ENCODE results near the gene TIGD6.

TIGD6 gene

DNA sequence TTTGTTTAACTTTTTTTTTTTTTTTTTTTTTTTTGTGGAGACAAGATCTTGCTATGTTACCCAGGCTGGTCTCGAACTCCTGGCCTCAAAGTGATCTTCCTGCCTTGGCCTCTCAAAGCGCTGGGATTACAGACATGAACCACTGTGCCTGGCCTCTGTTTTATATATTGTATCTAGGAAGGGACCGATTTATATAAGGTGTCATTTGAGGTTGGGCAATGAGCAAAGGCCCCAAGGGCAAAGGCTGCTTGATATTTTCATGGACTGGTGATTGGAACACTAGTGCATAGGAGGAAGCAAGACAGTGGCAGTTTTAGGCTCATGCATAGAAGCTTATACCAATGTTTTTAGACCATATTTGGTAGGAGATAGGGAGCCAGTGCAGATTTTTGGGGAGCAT is 36.7 kb downstream of the TIGD6 start:
- Histone ChIP-seq H3K36me3 (ENCODE audit: control insufficient read depth, low read length) (no peaks in the 10 kb centered on the region), H3K4me1 (ENCODE audit: control insufficient read depth, low read length) (peaks cover 24% of the 10 kb centered on the region), H3K9me3 (ENCODE audit: control insufficient read depth, insufficient read depth, low read length) (no peaks in the 10 kb centered on the region), H3K4me3 (ENCODE audit: low read length) (no peak overlapping the region), H3K27ac (ENCODE audit: low read depth, low read length) (no peak overlapping the region), H3F3A (ENCODE audit: control insufficient read depth, insufficient read depth) (peaks cover 5% of the 10 kb centered on the region; the same call in 1 of the 2 replicates), H3K27me3 (ENCODE audit: control insufficient read depth, low read length) (no peaks in the 10 kb centered on the region), H4K20me1 (ENCODE audit: control insufficient read depth, insufficient read depth, low read depth, low read length) (no peaks in the 10 kb centered on the region), H3K4me2 (ENCODE audit: low read length) (no peak overlapping the region), H3K9me2 (replicated peaks; ENCODE audit: control insufficient read depth, low read length) (no peaks in the 10 kb centered on the region), H3K79me2 (ENCODE audit: control insufficient read depth, low read length) (no peaks in the 10 kb centered on the region)
- TF ChIP-seq EZH2phosphoT487 (IDR thresholded peaks at IDR 0.05; ENCODE audit: borderline replicate concordance, low read length), result no peak
- TF ChIP-seq, protein P1, sequence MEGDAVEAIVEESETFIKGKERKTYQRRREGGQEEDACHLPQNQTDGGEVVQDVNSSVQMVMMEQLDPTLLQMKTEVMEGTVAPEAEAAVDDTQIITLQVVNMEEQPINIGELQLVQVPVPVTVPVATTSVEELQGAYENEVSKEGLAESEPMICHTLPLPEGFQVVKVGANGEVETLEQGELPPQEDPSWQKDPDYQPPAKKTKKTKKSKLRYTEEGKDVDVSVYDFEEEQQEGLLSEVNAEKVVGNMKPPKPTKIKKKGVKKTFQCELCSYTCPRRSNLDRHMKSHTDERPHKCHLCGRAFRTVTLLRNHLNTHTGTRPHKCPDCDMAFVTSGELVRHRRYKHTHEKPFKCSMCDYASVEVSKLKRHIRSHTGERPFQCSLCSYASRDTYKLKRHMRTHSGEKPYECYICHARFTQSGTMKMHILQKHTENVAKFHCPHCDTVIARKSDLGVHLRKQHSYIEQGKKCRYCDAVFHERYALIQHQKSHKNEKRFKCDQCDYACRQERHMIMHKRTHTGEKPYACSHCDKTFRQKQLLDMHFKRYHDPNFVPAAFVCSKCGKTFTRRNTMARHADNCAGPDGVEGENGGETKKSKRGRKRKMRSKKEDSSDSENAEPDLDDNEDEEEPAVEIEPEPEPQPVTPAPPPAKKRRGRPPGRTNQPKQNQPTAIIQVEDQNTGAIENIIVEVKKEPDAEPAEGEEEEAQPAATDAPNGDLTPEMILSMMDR (IDR thresholded peaks at IDR 0.05; ENCODE audit: low read depth, low read length, poor library complexity, severe bottlenecking), result no peak

DNA sequence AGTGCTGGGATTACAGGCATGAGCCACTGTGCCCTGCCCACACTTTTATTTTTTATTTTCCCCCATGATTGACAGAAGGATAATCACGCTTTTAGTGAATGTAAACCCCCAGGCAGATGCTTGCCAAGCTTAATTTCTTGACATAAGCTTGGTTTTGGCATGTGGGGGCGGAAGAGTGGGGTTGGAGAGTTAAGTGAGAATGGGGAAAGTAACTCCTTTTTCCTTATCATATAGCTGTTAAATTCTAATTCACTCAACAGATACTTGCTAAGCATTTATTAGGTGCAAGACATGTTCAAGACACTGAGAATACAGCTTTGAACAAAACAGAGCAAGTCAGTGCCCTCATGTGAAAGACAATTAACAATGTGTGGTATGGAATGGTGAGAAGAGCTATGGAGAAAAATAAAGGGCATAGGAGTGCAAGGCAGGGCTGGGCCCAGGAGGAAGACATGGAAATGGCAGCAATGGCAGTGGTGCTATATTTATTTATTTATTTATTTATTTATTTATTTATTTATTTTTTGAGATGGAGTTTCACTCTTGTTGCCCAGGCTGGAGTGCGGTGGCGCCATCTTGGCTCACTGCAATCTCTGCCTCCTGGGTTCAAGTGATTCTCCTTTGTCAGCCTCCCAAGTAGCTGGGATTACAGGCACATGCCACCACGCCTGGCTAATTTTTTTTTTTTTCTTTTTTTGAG is 37.7 kb downstream of the TIGD6 start:
- TF ChIP-seq EZH2phosphoT487 (IDR thresholded peaks at IDR 0.05; ENCODE audit: borderline replicate concordance, low read length), result no peak
- TF ChIP-seq, protein P1 (IDR thresholded peaks at IDR 0.05; ENCODE audit: low read depth, low read length, poor library complexity, severe bottlenecking), result no peak
- Histone ChIP-seq H3K27me3 (ENCODE audit: control insufficient read depth, low read length) (no peaks in the 10 kb centered on the region), H3K4me1 (ENCODE audit: control insufficient read depth, low read length) (peaks cover 24% of the 10 kb centered on the region), H3F3A (ENCODE audit: control insufficient read depth, insufficient read depth) (peaks cover 5% of the 10 kb centered on the region; the same call in 1 of the 2 replicates), H3K36me3 (ENCODE audit: control insufficient read depth, low read length) (no peaks in the 10 kb centered on the region), H3K4me2 (ENCODE audit: low read length) (no peak overlapping the region), H3K4me3 (ENCODE audit: low read length) (no peak overlapping the region), H4K20me1 (ENCODE audit: control insufficient read depth, insufficient read depth, low read depth, low read length) (no peaks in the 10 kb centered on the region), H3K9me2 (replicated peaks; ENCODE audit: control insufficient read depth, low read length) (no peaks in the 10 kb centered on the region), H3K27ac (ENCODE audit: low read depth, low read length) (no peak overlapping the region), H3K9me3 (ENCODE audit: control insufficient read depth, insufficient read depth, low read length) (no peaks in the 10 kb centered on the region), H3K79me2 (ENCODE audit: control insufficient read depth, low read length) (no peaks in the 10 kb centered on the region)

DNA sequence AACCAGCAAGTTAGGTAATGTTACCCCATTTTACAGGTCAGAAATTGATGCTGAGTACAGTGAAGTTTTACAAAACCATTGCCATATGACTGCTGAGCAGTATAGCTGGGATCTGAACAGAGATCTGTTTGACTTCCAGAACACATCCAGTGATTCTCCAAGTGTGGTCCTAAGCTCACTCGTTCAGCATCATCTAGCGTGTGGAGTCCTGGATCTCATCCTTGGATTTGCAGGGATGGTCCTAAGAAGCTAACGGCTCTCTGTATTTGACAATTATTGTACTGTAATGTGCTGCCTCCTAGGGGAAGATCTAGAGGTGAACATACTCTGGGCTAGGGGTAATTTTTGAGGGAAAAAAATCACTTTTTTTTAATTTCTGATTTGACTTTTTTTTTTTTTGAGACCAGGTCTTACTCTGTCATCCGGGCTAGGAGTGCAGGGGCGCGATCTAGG is 38.5 kb downstream of the TIGD6 start:
- H4K20me1 ChIP-seq (ENCODE audit: control insufficient read depth, insufficient read depth, low read depth, low read length), result no peaks in the 10 kb centered on the region
- H3K4me1 ChIP-seq (ENCODE audit: control insufficient read depth, low read length), result peaks cover 24% of the 10 kb centered on the region
- TF ChIP-seq, protein P1 (IDR thresholded peaks at IDR 0.05; ENCODE audit: low read depth, low read length, poor library complexity, severe bottlenecking), result peak; percentile 43
- TF ChIP-seq EZH2phosphoT487 (IDR thresholded peaks at IDR 0.05; ENCODE audit: borderline replicate concordance, low read length), result no peak
- no peak overlapping the region for H3K27ac ChIP-seq (ENCODE audit: low read depth, low read length)
- no peaks in the 10 kb centered on the region for H3K27me3 ChIP-seq (ENCODE audit: control insufficient read depth, low read length)
- H3K79me2 ChIP-seq (ENCODE audit: control insufficient read depth, low read length), result no peaks in the 10 kb centered on the region
- no peaks in the 10 kb centered on the region for H3K9me3 ChIP-seq (ENCODE audit: control insufficient read depth, insufficient read depth, low read length)
- H3K36me3 ChIP-seq (ENCODE audit: control insufficient read depth, low read length), result no peaks in the 10 kb centered on the region
- H3K4me3 ChIP-seq (ENCODE audit: low read length), result peak overlapping the region; percentile 79; the same call in 1 of the 2 replicates
- no peaks in the 10 kb centered on the region for H3K9me2 ChIP-seq (replicated peaks; ENCODE audit: control insufficient read depth, low read length)
- peak overlapping the region; percentile 81 for H3K4me2 ChIP-seq (ENCODE audit: low read length)
- peaks cover 5% of the 10 kb centered on the region; the same call in 1 of the 2 replicates for H3F3A ChIP-seq (ENCODE audit: control insufficient read depth, insufficient read depth)

All from DOHH2 (cell line).